Activated T-cell treated with anti-CD3 and anti-CD28 coated beads, Interleukin-2, amount 50 U/mL, for 72 hours (primary cell): ENCODE measurements around the gene LCE1B. TPM values are rescaled to one million over a fixed set of nuclear protein-coding genes. Genes with fewer than 3 reads are reported as not detected.

Source experiments
- ATAC-seq, 2 donors: fragments of 150-1000 bp; cut with Tn5 transposase; replicated peaks in 1 of 2; 2 replicates each; pipeline ENCODE4 v1.10.0; 2021; ENCODE audit warnings: moderate library complexity in 2 of 2, mild to moderate bottlenecking in 1 of 2
- DNase-seq, 2 donors: peaks; one replicate each; pipeline ENCODE4 v3.0.0; 2021 to 2022; ENCODE audit warnings: mixed read lengths in 1 of 2
- H3K27ac Mint-ChIP-seq: one replicate; pipeline ENCODE4 v1.8.0; 2022; ENCODE audit warnings: mild to moderate bottlenecking, moderate library complexity, mixed read lengths
- H3K27me3 Mint-ChIP-seq: one replicate; pipeline ENCODE4 v1.8.0; 2022; ENCODE audit warnings: low read depth, mixed read lengths
- H3K36me3 Mint-ChIP-seq, 2 donors: one replicate each; pipeline ENCODE4 v1.8.0; 2022; ENCODE audit warnings: mixed read lengths in 2 of 2, mild to moderate bottlenecking in 1 of 2; ENCODE audit not compliant: insufficient read depth in 2 of 2
- H3K4me1 Mint-ChIP-seq: one replicate; pipeline ENCODE4 v1.8.0; 2022; ENCODE audit warnings: low read depth, mixed read lengths
- H3K4me3 Mint-ChIP-seq, 2 donors: one replicate each; pipeline ENCODE4 v1.8.0; 2022; ENCODE audit warnings: mild to moderate bottlenecking in 2 of 2, mixed read lengths in 2 of 2, moderate library complexity in 2 of 2
- H3K9me3 Mint-ChIP-seq, 2 donors: one replicate each; pipeline ENCODE4 v1.8.0; 2022; ENCODE audit warnings: mixed read lengths in 2 of 2
- total RNA-seq, 2 donors: library from RNA; stranded (reverse); gene quantifications; one replicate each; pipeline ENCODE4 v1.2.3, GENCODE V29; 2022

The LCE1B gene
- total RNA-seq: not detected

GRCh38 chr1:152811671-152812070 is at the start of gene LCE1B:
Gene LCE1B (plus strand): TSS chr1:152811971. CDS start chr1:152812447, 476 bp downstream.
- no peaks in the 10 kb centered on the region for H3K9me3 Mint-ChIP-seq
- DNase-seq (no peak), ATAC-seq (no peak)
- H3K4me1 Mint-ChIP-seq: no peaks in the 10 kb centered on the region
- no peak within 1 kb of the TSS for H3K27ac Mint-ChIP-seq
- no peak within 1 kb of the TSS for H3K4me3 Mint-ChIP-seq
- no peaks in the 10 kb centered on the region for H3K36me3 Mint-ChIP-seq
- no peaks in the 10 kb centered on the region for H3K27me3 Mint-ChIP-seq

- Mint-ChIP-seq H3K4me3 (no peak overlapping the region), H3K4me1 (no peaks in the 10 kb centered on the region), H3K9me3 (peaks cover 1 to 4% of the 10 kb centered on the region in 2 donors), H3K36me3 (no peaks in the 10 kb centered on the region), H3K27ac (no peak overlapping the region), H3K27me3 (peaks cover 12% of the 10 kb centered on the region)
- DNase-seq (no peak), ATAC-seq (no peak)
Measured at GRCh38 chr1:152768847-152769533, 42.8 kb upstream of the LCE1B start.

- no peak overlapping the region for H3K4me3 Mint-ChIP-seq
- ATAC-seq (no peak), DNase-seq (no peak)
- peaks cover 24% of the 10 kb centered on the region for H3K27me3 Mint-ChIP-seq
- H3K4me1 Mint-ChIP-seq: no peaks in the 10 kb centered on the region
- no peaks in the 10 kb centered on the region for H3K36me3 Mint-ChIP-seq
- H3K27ac Mint-ChIP-seq: no peak overlapping the region
- H3K9me3 Mint-ChIP-seq: peaks cover 1 to 4% of the 10 kb centered on the region in 2 donors
Measured at GRCh38 chr1:152770411-152770810, 41.4 kb upstream of the LCE1B start.

- peak within 1 kb of the TSS; percentile 27 for H3K27ac Mint-ChIP-seq
- H3K27me3 Mint-ChIP-seq: peaks cover 35% of the 10 kb centered on the region
- peaks cover 1 to 4% of the 10 kb centered on the region in 2 donors for H3K9me3 Mint-ChIP-seq
- no peaks in the 10 kb centered on the region for H3K4me1 Mint-ChIP-seq
- DNase-seq (no peak), ATAC-seq (no peak)
- no peaks in the 10 kb centered on the region for H3K36me3 Mint-ChIP-seq
- H3K4me3 Mint-ChIP-seq: no peak within 1 kb of the TSS
Measured at GRCh38 chr1:152774875-152775274, 36.9 kb upstream of the LCE1B start, which contains the start of gene LCE1F. Gene LCE1F (plus strand): TSS chr1:152775140. CDS start chr1:152776372, 1,232 bp downstream.

- no peaks in the 10 kb centered on the region for H3K4me1 Mint-ChIP-seq
- peaks cover 0 to 2% of the 10 kb centered on the region in 2 donors for H3K9me3 Mint-ChIP-seq
- peaks cover 36% of the 10 kb centered on the region for H3K27me3 Mint-ChIP-seq
- H3K27ac Mint-ChIP-seq: no peak overlapping the region
- no peak for ATAC-seq
- no peaks in the 10 kb centered on the region for H3K36me3 Mint-ChIP-seq
- DNase-seq: no peak
- no peak overlapping the region for H3K4me3 Mint-ChIP-seq
Measured at GRCh38 chr1:152776361-152776760, 35.4 kb upstream of the LCE1B start.

- Mint-ChIP-seq H3K27me3 (peaks cover 32% of the 10 kb centered on the region), H3K36me3 (no peaks in the 10 kb centered on the region), H3K4me1 (no peaks in the 10 kb centered on the region), H3K27ac (no peak overlapping the region), H3K4me3 (no peak overlapping the region), H3K9me3 (peaks cover 0 to 2% of the 10 kb centered on the region in 2 donors)
- DNase-seq (no peak), ATAC-seq (no peak)
Measured at GRCh38 chr1:152777510-152778137, 34.1 kb upstream of the LCE1B start.

- DNase-seq (no peak), ATAC-seq (peak in 1 of 2 donors; percentile 38)
- Mint-ChIP-seq H3K4me1 (no peaks in the 10 kb centered on the region), H3K36me3 (no peaks in the 10 kb centered on the region), H3K9me3 (no peaks in the 10 kb centered on the region), H3K4me3 (no peak overlapping the region), H3K27ac (no peak overlapping the region), H3K27me3 (peaks cover 44% of the 10 kb centered on the region)
Measured at GRCh38 chr1:152783095-152783494, 28.7 kb upstream of the LCE1B start.

- no peaks in the 10 kb centered on the region for H3K9me3 Mint-ChIP-seq
- H3K36me3 Mint-ChIP-seq: no peaks in the 10 kb centered on the region
- no peaks in the 10 kb centered on the region for H3K4me1 Mint-ChIP-seq
- H3K27ac Mint-ChIP-seq: no peak within 1 kb of the TSS
- ATAC-seq: no peak
- H3K27me3 Mint-ChIP-seq: peaks cover 28% of the 10 kb centered on the region
- no peak for DNase-seq
- no peak within 1 kb of the TSS for H3K4me3 Mint-ChIP-seq
Measured at GRCh38 chr1:152786077-152786476, 25.7 kb upstream of the LCE1B start, which contains the start of gene LCE1E. Gene LCE1E (plus strand): TSS chr1:152786257. CDS start chr1:152787300, 1,043 bp downstream.

- ATAC-seq: no peak
- H3K27ac Mint-ChIP-seq: no peak overlapping the region
Measured at GRCh38 chr1:152795686-152796085, 16.1 kb upstream of the LCE1B start.

GRCh38 chr1:152796421-152796820 is 15.3 kb upstream of the LCE1B start, which contains the start of gene LCE1D:
Gene LCE1D (plus strand): TSS chr1:152796721. CDS start chr1:152797795, 1,074 bp downstream.
- DNase-seq (no peak), ATAC-seq (no peak)
- no peak within 1 kb of the TSS for H3K27ac Mint-ChIP-seq
- H3K4me1 Mint-ChIP-seq: no peaks in the 10 kb centered on the region
- no peaks in the 10 kb centered on the region for H3K36me3 Mint-ChIP-seq
- no peak within 1 kb of the TSS for H3K4me3 Mint-ChIP-seq
- H3K27me3 Mint-ChIP-seq: peaks cover 15% of the 10 kb centered on the region
- no peaks in the 10 kb centered on the region for H3K9me3 Mint-ChIP-seq

More at GRCh38 chr1:152795686-152796085, 16.1 kb upstream of the LCE1B start:
- no peak overlapping the region for H3K4me3 Mint-ChIP-seq
- DNase-seq: no peak
- no peaks in the 10 kb centered on the region for H3K4me1 Mint-ChIP-seq
- H3K36me3 Mint-ChIP-seq: no peaks in the 10 kb centered on the region
- H3K27me3 Mint-ChIP-seq: peaks cover 12% of the 10 kb centered on the region
- no peaks in the 10 kb centered on the region for H3K9me3 Mint-ChIP-seq

- Mint-ChIP-seq H3K27me3 (peaks cover 24% of the 10 kb centered on the region), H3K4me3 (no peak overlapping the region), H3K36me3 (no peaks in the 10 kb centered on the region), H3K9me3 (no peaks in the 10 kb centered on the region), H3K27ac (no peak overlapping the region), H3K4me1 (no peaks in the 10 kb centered on the region)
- ATAC-seq: no peak
- DNase-seq: no peak
Measured at GRCh38 chr1:152801333-152801732, 10.4 kb upstream of the LCE1B start.

GRCh38 chr1:152806576-152806975 is 5.2 kb upstream of the LCE1B start, which contains the start of gene LCE1C:
Gene LCE1C (minus strand): TSS chr1:152806651. CDS start chr1:152805478, 1,173 bp downstream.
- no peak for DNase-seq
- H3K36me3 Mint-ChIP-seq: no peaks in the 10 kb centered on the region
- no peak within 1 kb of the TSS for H3K4me3 Mint-ChIP-seq
- H3K9me3 Mint-ChIP-seq: no peaks in the 10 kb centered on the region
- no peak for ATAC-seq
- H3K4me1 Mint-ChIP-seq: no peaks in the 10 kb centered on the region
- H3K27ac Mint-ChIP-seq: no peak within 1 kb of the TSS
- H3K27me3 Mint-ChIP-seq: peaks cover 7% of the 10 kb centered on the region

GRCh38 chr1:152811050-152811449 is 721 bp upstream of the LCE1B start:
- Mint-ChIP-seq H3K27ac (no peak overlapping the region), H3K4me3 (no peak overlapping the region), H3K4me1 (no peaks in the 10 kb centered on the region), H3K36me3 (no peaks in the 10 kb centered on the region), H3K9me3 (no peaks in the 10 kb centered on the region), H3K27me3 (no peaks in the 10 kb centered on the region)
- ATAC-seq: no peak
- DNase-seq: no peak
